Hepatocyte (in vitro differentiated cells): Measurements from ENCODE around the gene FAM124A. TPM values are rescaled to one million over a fixed set of nuclear protein-coding genes. Genes with fewer than 3 reads are reported as not detected.

ENCODE experiments used
- DNase-seq: peaks from one replicate; pipeline ENCODE4 v3.0.0-alpha.2; 2016; ENCODE audit warnings: low spot score
- H2AFZ ChIP-seq: fragments of 200-600 bp; sonication (generic); 2 replicates; pipeline ENCODE4 v1.6.0; 2016; ENCODE audit warnings: antibody characterized with exemption, mild to moderate bottlenecking
- H3K27ac ChIP-seq: fragments of 200-600 bp; sonication (generic); 2 replicates; pipeline ENCODE4 v1.5.1; 2016; ENCODE audit warnings: mild to moderate bottlenecking
- H3K27me3 ChIP-seq: fragments of 200-600 bp; sonication (generic); 2 replicates; pipeline ENCODE4 v1.6.1; 2016
- H3K36me3 ChIP-seq: fragments of 200-600 bp; sonication (generic); replicated peaks from 2 replicates; pipeline ENCODE4 v1.5.1; 2016; ENCODE audit warnings: low read depth; ENCODE audit not compliant: insufficient read depth
- H3K4me1 ChIP-seq: fragments of 200-600 bp; sonication (generic); 2 replicates; pipeline ENCODE4 v1.5.1; 2016; ENCODE audit warnings: mild to moderate bottlenecking, moderate library complexity; ENCODE audit not compliant: insufficient read depth
- H3K4me2 ChIP-seq: fragments of 200-600 bp; sonication (generic); 2 replicates; pipeline ENCODE4 v1.6.0; 2016
- H3K4me3 ChIP-seq: fragments of 200-600 bp; sonication (generic); 2 replicates; pipeline ENCODE4 v1.5.1; 2016; ENCODE audit warnings: mild to moderate bottlenecking
- H3K79me2 ChIP-seq: fragments of 200-600 bp; sonication (generic); 2 replicates; pipeline ENCODE4 v1.6.0; 2017; ENCODE audit warnings: mild to moderate bottlenecking
- H3K9me2 ChIP-seq: fragments of 200-600 bp; sonication (generic); replicated peaks from 2 replicates; pipeline ENCODE4 v1.6.0; 2017; ENCODE audit warnings: mild to moderate bottlenecking; ENCODE audit not compliant: insufficient read depth
- H3K9me3 ChIP-seq: fragments of 200-600 bp; sonication (generic); 2 replicates; pipeline ENCODE4 v1.5.1; 2016; ENCODE audit warnings: low read depth, mild to moderate bottlenecking
- H4K20me1 ChIP-seq: fragments of 200-600 bp; sonication (generic); 2 replicates; pipeline ENCODE4 v1.6.0; 2016; ENCODE audit warnings: mild to moderate bottlenecking; ENCODE audit not compliant: insufficient read depth, poor library complexity, severe bottlenecking
- EZH2 ChIP-seq: fragments of 200-600 bp; sonication (generic); IDR thresholded peaks from 2 replicates; pipeline ENCODE4 v1.6.1; 2016; ENCODE audit warnings: antibody characterized with exemption, mild to moderate bottlenecking, borderline replicate concordance
- EZH2phosphoT487 ChIP-seq: fragments of 200-600 bp; sonication (generic); IDR thresholded peaks from one replicate; pipeline ENCODE4 v1.6.1; 2018; ENCODE audit warnings: antibody characterized with exemption, mild to moderate bottlenecking, low read depth, moderate library complexity; ENCODE audit not compliant: unreplicated experiment, severe bottlenecking
- WGBS: methylation state at CpG from one replicate; pipeline ENCODE4 v1.1.6; 2016; ENCODE audit warnings: low lambda C conversion rate; ENCODE audit errors: missing lambda C conversion rate; 5-methylcytosine and 5-hydroxymethylcytosine counted together
- polyA plus RNA-seq: library from polyadenylated mRNA; unstranded; fragments of >200 nt; fragmentation: Nextera tagmentation; extraction: Ambion mirVana; gene quantifications from 2 replicates; pipeline ENCODE4 v1.2.1, GENCODE V29; 2016
- total RNA-seq: library from RNA; depleted of rRNA; stranded (reverse); fragments of >200 nt; gene quantifications from 2 replicates; pipeline ENCODE4 v1.2.3, GENCODE V29; 2014
- TF ChIP-seq, protein P1 (sequence below): fragments of 200-600 bp; sonication (generic); IDR thresholded peaks from 2 replicates; pipeline ENCODE4 v1.5.1; 2016; ENCODE audit warnings: antibody characterized with exemption, mild to moderate bottlenecking; ENCODE audit not compliant: poor library complexity

The FAM124A gene
- total and polyA plus RNA-seq, 2 experiments from 2014 or later: 0.60 to 1.7 TPM

DNA sequence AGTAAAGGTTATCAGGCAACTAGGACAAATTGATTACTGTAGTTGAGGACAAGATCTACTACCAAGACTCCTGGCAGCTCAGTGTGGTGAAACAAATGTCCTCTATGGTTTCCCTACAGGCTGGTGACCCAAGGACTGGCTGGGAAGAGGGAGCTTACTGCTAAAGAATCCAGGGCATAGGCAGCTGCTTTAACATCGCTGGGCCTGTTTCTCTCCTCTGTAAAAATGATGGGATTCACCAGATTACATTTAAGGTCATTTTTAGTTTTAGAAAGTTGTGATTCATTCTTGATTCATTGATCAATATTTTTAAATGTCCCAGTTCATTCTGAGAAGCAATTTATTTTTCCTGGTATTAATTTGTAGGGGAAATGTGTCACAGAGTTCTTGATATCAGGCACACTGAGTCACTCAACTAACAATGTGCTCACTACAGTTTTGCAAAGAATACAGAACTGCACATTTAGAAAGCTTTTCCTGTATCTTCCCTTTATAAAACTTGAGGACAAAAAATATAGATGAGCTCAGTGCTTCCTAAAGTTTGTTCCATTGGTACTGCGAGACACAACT is 19.6 kb upstream of the FAM124A start:
- no peaks in the 10 kb centered on the region for H3K9me2 ChIP-seq
- H3K27me3 ChIP-seq: peaks cover 6% of the 10 kb centered on the region
- H3K4me3 ChIP-seq: no peak overlapping the region
- no peaks in the 10 kb centered on the region for H3K36me3 ChIP-seq
- H2AFZ ChIP-seq: no peak overlapping the region
- H3K4me2 ChIP-seq: no peak overlapping the region
- H3K4me1 ChIP-seq: no peaks in the 10 kb centered on the region
- H3K27ac ChIP-seq: no peak overlapping the region
- H4K20me1 ChIP-seq: no peaks in the 10 kb centered on the region
- TF ChIP-seq EZH2phosphoT487: no peak
- TF ChIP-seq EZH2: no peak
- DNase-seq: no peak
- 95% methylated on average over 2 of the region's 2 CpGs for whole genome bisulfite sequencing
- no peaks in the 10 kb centered on the region for H3K9me3 ChIP-seq
- H3K79me2 ChIP-seq: no peaks in the 10 kb centered on the region

DNA sequence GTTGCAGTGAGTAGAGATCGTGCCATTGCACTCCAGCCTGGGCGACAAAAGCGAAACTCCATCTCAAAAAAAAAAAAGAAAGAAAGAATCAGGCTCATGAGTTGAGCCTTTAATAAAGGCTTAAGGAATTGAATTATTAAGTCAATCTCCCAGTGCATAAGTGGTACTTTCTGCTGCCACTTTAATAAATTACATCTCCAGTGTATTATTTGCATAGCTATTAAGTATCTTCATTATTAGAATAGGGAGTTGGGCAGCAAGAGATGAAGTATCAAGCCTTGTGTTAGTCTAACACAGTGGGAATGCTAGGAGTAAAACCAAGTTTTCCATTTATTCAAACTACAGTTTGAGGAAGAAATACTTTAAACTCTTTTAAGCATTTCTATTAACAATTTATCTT is 15.6 kb upstream of the FAM124A start:
- Histone ChIP-seq H3K9me2 (no peaks in the 10 kb centered on the region), H3K36me3 (no peaks in the 10 kb centered on the region), H3K4me3 (no peak overlapping the region), H3K27ac (no peak overlapping the region), H2AFZ (no peak overlapping the region), H3K9me3 (no peaks in the 10 kb centered on the region), H3K4me2 (no peak overlapping the region), H3K4me1 (no peaks in the 10 kb centered on the region), H4K20me1 (no peaks in the 10 kb centered on the region), H3K27me3 (peaks cover 29% of the 10 kb centered on the region), H3K79me2 (no peaks in the 10 kb centered on the region)
- TF ChIP-seq EZH2 (no peak), EZH2phosphoT487 (no peak)
- TF ChIP-seq, protein P1, sequence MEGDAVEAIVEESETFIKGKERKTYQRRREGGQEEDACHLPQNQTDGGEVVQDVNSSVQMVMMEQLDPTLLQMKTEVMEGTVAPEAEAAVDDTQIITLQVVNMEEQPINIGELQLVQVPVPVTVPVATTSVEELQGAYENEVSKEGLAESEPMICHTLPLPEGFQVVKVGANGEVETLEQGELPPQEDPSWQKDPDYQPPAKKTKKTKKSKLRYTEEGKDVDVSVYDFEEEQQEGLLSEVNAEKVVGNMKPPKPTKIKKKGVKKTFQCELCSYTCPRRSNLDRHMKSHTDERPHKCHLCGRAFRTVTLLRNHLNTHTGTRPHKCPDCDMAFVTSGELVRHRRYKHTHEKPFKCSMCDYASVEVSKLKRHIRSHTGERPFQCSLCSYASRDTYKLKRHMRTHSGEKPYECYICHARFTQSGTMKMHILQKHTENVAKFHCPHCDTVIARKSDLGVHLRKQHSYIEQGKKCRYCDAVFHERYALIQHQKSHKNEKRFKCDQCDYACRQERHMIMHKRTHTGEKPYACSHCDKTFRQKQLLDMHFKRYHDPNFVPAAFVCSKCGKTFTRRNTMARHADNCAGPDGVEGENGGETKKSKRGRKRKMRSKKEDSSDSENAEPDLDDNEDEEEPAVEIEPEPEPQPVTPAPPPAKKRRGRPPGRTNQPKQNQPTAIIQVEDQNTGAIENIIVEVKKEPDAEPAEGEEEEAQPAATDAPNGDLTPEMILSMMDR: no peak
- DNase-seq: no peak
- WGBS: 97% methylated on average over 3 of the region's 3 CpGs

DNA sequence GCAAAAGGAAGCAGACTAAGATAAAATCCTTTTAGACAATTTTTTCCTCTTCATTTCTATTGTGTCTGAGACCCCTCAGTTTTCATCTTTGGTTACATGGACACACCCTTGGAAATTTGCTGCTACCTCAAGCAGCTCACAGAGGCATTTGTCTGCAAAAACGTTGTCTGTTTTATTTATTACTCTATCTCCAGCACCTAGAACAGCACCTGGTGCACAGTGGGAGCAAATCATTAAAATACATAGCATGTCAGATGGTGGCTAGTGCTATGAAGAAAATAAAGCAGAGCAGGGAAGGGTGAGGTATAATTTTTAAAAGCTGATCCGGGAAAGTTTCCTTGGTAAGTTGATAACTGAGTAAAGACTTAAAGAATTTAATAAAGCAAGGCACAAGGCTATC is 14.3 kb upstream of the FAM124A start:
- 54% methylated on average over 2 of the region's 2 CpGs for WGBS
- Histone ChIP-seq H3K79me2 (no peaks in the 10 kb centered on the region), H3K4me3 (no peak overlapping the region), H3K36me3 (no peaks in the 10 kb centered on the region), H3K4me2 (no peak overlapping the region), H3K27me3 (peaks cover 35% of the 10 kb centered on the region), H2AFZ (no peak overlapping the region), H3K9me3 (no peaks in the 10 kb centered on the region), H4K20me1 (no peaks in the 10 kb centered on the region), H3K9me2 (no peaks in the 10 kb centered on the region), H3K27ac (no peak overlapping the region), H3K4me1 (no peaks in the 10 kb centered on the region)
- DNase-seq: no peak
- TF ChIP-seq EZH2: no peak
- TF ChIP-seq, protein P1: no peak
- no peak for TF ChIP-seq EZH2phosphoT487

DNA sequence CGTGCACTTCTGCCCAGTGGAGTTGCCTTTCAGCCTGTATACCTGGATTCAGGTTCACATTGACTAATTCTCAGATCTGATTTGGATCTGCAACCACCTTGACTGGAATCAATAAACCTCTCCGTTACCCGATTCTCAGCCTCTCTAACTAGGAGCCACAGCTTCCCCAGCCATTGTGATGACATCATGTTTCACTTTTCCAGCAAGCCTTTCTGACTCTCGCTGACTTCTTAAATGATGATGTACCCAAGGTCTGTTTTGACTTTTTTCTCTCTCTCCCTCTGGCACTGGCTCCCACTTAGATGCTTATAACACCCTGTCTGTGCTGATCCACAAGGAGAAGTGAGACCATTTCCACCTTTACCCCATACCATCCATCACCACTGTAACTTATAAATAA is 13.5 kb upstream of the FAM124A start:
- Histone ChIP-seq H3K27me3 (peaks cover 44% of the 10 kb centered on the region), H3K9me3 (no peaks in the 10 kb centered on the region), H3K27ac (no peak overlapping the region), H3K36me3 (no peaks in the 10 kb centered on the region), H4K20me1 (no peaks in the 10 kb centered on the region), H3K4me3 (no peak overlapping the region), H3K4me1 (no peaks in the 10 kb centered on the region), H3K4me2 (no peak overlapping the region), H2AFZ (no peak overlapping the region), H3K9me2 (no peaks in the 10 kb centered on the region), H3K79me2 (no peaks in the 10 kb centered on the region)
- DNase-seq: no peak
- TF ChIP-seq EZH2: no peak
- no peak for TF ChIP-seq EZH2phosphoT487
- TF ChIP-seq, protein P1: no peak
- 80% methylated on average over 4 of the region's 4 CpGs for WGBS
